ENCODE results near the gene HCCS.

- no peak for TF ChIP-seq EZH2 (IDR thresholded peaks at IDR 0.05; ENCODE audit: borderline replicate concordance, low read length)
- TF ChIP-seq CTCF (IDR thresholded peaks at IDR 0.05; ENCODE audit: low read length): no peak
Observed at GRCh38 chrX:11085305-11085704, 25.8 kb upstream of the HCCS start.

Measured in OCI-LY1 (cell line).